Measurements from ENCODE around the gene CRHR2. TPM values are rescaled to one million over a fixed set of nuclear protein-coding genes. Genes with fewer than 3 reads are reported as not detected.

Gene CRHR2
- total RNA-seq, 1 experiment from 2014 or later: not detected

- H3K4me1 Mint-ChIP-seq (ENCODE audit: low read depth, unreplicated experiment): no peaks in the 10 kb centered on the region
- CTCF ChIA-PET: interaction anchor here (1.2 kb wide), 1 partner anchor 75 kb away, joined by 3 read pairs; no protein-coding TSS in a partner anchor
- no peak overlapping the region for H3K27ac Mint-ChIP-seq (ENCODE audit: unreplicated experiment)
- H3K27me3 Mint-ChIP-seq (ENCODE audit: insufficient read depth, unreplicated experiment): no peaks in the 10 kb centered on the region
- Histone ChIP-seq H3K4me3 (ENCODE audit: low read depth, low read length) (no peak overlapping the region), H3K36me3 (ENCODE audit: control insufficient read depth, insufficient read depth, low read length) (no peaks in the 10 kb centered on the region), H3K9me3 (no peaks in the 10 kb centered on the region), H3K27me3 (replicated peaks; ENCODE audit: control insufficient read depth, insufficient read depth, low read length) (peaks cover 1% of the 10 kb centered on the region; the same call in 1 of the 2 replicates), H3K4me1 (no peaks in the 10 kb centered on the region)
- no TSS peak for BruUV-seq (replicated peaks)
- intact Hi-C loops (cut with micrococcal nuclease; ENCODE audit: unreplicated experiment): no loop called here
- POLR2A ChIA-PET: no interaction called here
- no peaks in the 10 kb centered on the region for H3K9me3 Mint-ChIP-seq (ENCODE audit: unreplicated experiment)
- no peak overlapping the region for H3K4me3 Mint-ChIP-seq (ENCODE audit: unreplicated experiment)
- DNase-seq: no peak
- peaks cover 7% of the 10 kb centered on the region for H3K36me3 Mint-ChIP-seq (ENCODE audit: insufficient read depth, unreplicated experiment)
- TF ChIP-seq, protein P1, sequence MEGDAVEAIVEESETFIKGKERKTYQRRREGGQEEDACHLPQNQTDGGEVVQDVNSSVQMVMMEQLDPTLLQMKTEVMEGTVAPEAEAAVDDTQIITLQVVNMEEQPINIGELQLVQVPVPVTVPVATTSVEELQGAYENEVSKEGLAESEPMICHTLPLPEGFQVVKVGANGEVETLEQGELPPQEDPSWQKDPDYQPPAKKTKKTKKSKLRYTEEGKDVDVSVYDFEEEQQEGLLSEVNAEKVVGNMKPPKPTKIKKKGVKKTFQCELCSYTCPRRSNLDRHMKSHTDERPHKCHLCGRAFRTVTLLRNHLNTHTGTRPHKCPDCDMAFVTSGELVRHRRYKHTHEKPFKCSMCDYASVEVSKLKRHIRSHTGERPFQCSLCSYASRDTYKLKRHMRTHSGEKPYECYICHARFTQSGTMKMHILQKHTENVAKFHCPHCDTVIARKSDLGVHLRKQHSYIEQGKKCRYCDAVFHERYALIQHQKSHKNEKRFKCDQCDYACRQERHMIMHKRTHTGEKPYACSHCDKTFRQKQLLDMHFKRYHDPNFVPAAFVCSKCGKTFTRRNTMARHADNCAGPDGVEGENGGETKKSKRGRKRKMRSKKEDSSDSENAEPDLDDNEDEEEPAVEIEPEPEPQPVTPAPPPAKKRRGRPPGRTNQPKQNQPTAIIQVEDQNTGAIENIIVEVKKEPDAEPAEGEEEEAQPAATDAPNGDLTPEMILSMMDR (IDR thresholded peaks at IDR 0.05; ENCODE audit: insufficient read depth in 1 of 2, low read depth in 1 of 2, low read length in 1 of 2, severe bottlenecking in 1 of 2, unreplicated experiment in 1 of 2): no peak
Measured at GRCh38 chr7:30664184-30664885, 17.9 kb downstream of the CRHR2 start.

DNA sequence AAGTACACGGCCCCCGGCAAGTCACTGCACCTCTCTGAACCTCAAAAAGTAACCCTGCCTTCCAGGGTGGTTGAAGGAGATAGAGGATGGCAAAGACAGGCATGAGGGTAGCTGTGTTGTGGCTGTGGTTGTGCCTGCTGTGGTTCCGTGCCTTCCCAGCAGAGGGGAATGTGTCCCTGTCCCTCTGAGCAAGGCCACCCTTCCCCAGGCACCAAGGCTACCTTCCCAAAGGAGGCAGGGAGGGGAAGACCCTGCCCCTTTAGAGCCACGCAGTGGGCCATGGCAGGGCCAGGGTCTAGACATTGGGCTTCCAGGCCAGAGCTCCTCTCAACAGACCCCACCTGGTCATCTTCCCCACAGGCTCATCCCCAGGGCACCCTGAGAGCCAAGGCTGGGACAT is 18.8 kb downstream of the CRHR2 start:
- intact Hi-C loops (cut with micrococcal nuclease; ENCODE audit: unreplicated experiment): no loop called here
- no TSS peak for BruUV-seq (replicated peaks)
- TF ChIP-seq, protein P1 (IDR thresholded peaks at IDR 0.05; ENCODE audit: insufficient read depth in 1 of 2, low read depth in 1 of 2, low read length in 1 of 2, severe bottlenecking in 1 of 2, unreplicated experiment in 1 of 2): no peak
- Mint-ChIP-seq H3K27ac (ENCODE audit: unreplicated experiment) (no peak overlapping the region), H3K4me3 (ENCODE audit: unreplicated experiment) (no peak overlapping the region), H3K4me1 (ENCODE audit: low read depth, unreplicated experiment) (no peaks in the 10 kb centered on the region), H3K36me3 (ENCODE audit: insufficient read depth, unreplicated experiment) (peaks cover 7% of the 10 kb centered on the region), H3K27me3 (ENCODE audit: insufficient read depth, unreplicated experiment) (no peaks in the 10 kb centered on the region), H3K9me3 (ENCODE audit: unreplicated experiment) (no peaks in the 10 kb centered on the region)
- CTCF ChIA-PET: no interaction called here
- Histone ChIP-seq H3K27me3 (replicated peaks; ENCODE audit: control insufficient read depth, insufficient read depth, low read length) (peaks cover 1% of the 10 kb centered on the region; the same call in 1 of the 2 replicates), H3K9me3 (no peaks in the 10 kb centered on the region), H3K36me3 (ENCODE audit: control insufficient read depth, insufficient read depth, low read length) (no peaks in the 10 kb centered on the region), H3K4me3 (ENCODE audit: low read depth, low read length) (no peak overlapping the region), H3K4me1 (no peaks in the 10 kb centered on the region)
- POLR2A ChIA-PET: no interaction called here
- no peak for DNase-seq

DNA sequence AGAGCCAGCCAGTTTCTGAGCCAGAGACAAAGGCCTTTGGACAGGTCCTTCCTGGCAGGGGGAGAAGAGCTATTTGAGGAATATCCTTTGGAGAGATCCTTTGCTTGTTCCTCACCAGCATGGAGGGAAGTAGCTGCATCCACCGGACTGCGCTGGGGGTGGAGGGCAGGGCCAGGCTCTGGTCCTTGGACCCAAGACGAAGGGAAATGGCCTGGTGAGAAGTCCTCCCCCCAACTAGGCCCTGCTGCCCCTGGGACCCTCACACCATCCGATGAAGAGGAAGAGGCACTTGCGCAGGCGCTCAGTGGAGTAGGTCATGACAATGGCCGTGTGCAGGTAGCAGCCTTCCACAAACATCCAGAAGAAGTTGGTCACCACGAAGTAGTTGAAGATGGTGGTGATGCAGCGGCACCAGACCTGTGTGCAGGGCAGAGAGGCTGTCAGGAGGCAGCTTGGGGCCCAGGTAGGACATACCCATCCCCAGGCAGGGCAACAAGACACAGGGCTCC is 19.8 kb downstream of the CRHR2 start:
- H3K36me3 Mint-ChIP-seq (ENCODE audit: insufficient read depth, unreplicated experiment): peaks cover 7% of the 10 kb centered on the region
- Histone ChIP-seq H3K4me3 (ENCODE audit: low read depth, low read length) (no peak overlapping the region), H3K36me3 (ENCODE audit: control insufficient read depth, insufficient read depth, low read length) (no peaks in the 10 kb centered on the region), H3K27me3 (replicated peaks; ENCODE audit: control insufficient read depth, insufficient read depth, low read length) (0 out of 2 replicates have a peak, but pooled peaks cover 1% of the 10 kb centered on the region), H3K4me1 (no peaks in the 10 kb centered on the region), H3K9me3 (no peaks in the 10 kb centered on the region)
- BruUV-seq (replicated peaks): no TSS peak
- TF ChIP-seq, protein P1 (IDR thresholded peaks at IDR 0.05; ENCODE audit: insufficient read depth in 1 of 2, low read depth in 1 of 2, low read length in 1 of 2, severe bottlenecking in 1 of 2, unreplicated experiment in 1 of 2): no peak
- ChIA-PET CTCF (no interaction called here), POLR2A (no interaction called here)
- no peak overlapping the region for H3K4me3 Mint-ChIP-seq (ENCODE audit: unreplicated experiment)
- H3K27me3 Mint-ChIP-seq (ENCODE audit: insufficient read depth, unreplicated experiment): no peaks in the 10 kb centered on the region
- H3K27ac Mint-ChIP-seq (ENCODE audit: unreplicated experiment): no peak overlapping the region
- H3K4me1 Mint-ChIP-seq (ENCODE audit: low read depth, unreplicated experiment): no peaks in the 10 kb centered on the region
- H3K9me3 Mint-ChIP-seq (ENCODE audit: unreplicated experiment): no peaks in the 10 kb centered on the region
- DNase-seq: no peak
- intact Hi-C loops (cut with micrococcal nuclease; ENCODE audit: unreplicated experiment): no loop called here

Data from Caco-2 (cell line).